Natural killer cell (primary cell): Measurements from ENCODE around the gene MTNR1A. TPM values are rescaled to one million over a fixed set of nuclear protein-coding genes. Genes with fewer than 3 reads are reported as not detected.

Experiments used
- ATAC-seq, 3 donors: fragments of 150-1000 bp in 2 of 3; fragments of 200-7000 bp in 1 of 3; cut with Tn5 transposase; 1 replicate in 1 of 3; 2 replicates in 2 of 3; pipeline ENCODE4 v1.10.0; 2021; ENCODE audit warnings: mild to moderate bottlenecking in 2 of 3, moderate library complexity in 2 of 3
- DNase-seq, 2 donors: peaks; one replicate each; pipeline versions ENCODE4 v3.0.0 to v3.0.0-alpha.2; 2013 to 2021; ENCODE audit warnings: mixed read lengths in 1 of 2
- H3K27ac ChIP-seq: one replicate; pipeline ENCODE4 v1.5.1; 2013; ENCODE audit warnings: mild to moderate bottlenecking, low read length
- H3K27me3 ChIP-seq: one replicate; pipeline ENCODE4 v1.6.1; 2013; ENCODE audit warnings: low read length; ENCODE audit not compliant: control insufficient read depth, insufficient read depth
- H3K36me3 ChIP-seq: one replicate; pipeline ENCODE4 v1.6.1; 2013; ENCODE audit warnings: low read length; ENCODE audit not compliant: control insufficient read depth, insufficient read depth
- H3K4me1 ChIP-seq: one replicate; pipeline ENCODE4 v1.6.1; 2013; ENCODE audit warnings: low read length; ENCODE audit not compliant: control insufficient read depth, insufficient read depth
- H3K4me3 ChIP-seq: one replicate; pipeline ENCODE4 v1.5.1; 2013; ENCODE audit warnings: low read length
- H3K9me3 ChIP-seq: one replicate; pipeline ENCODE4 v1.6.1; 2013; ENCODE audit warnings: low read length; ENCODE audit not compliant: control insufficient read depth, insufficient read depth
- H3K27ac Mint-ChIP-seq, 2 donors: one replicate each; pipeline ENCODE4 v1.8.0; 2022; ENCODE audit warnings: mild to moderate bottlenecking in 2 of 2, mixed read lengths in 2 of 2, moderate library complexity in 1 of 2
- H3K27me3 Mint-ChIP-seq, 2 donors: one replicate each; pipeline ENCODE4 v1.8.0; 2022; ENCODE audit warnings: low read depth in 2 of 2, mixed read lengths in 2 of 2
- H3K36me3 Mint-ChIP-seq: one replicate; pipeline ENCODE4 v1.8.0; 2022; ENCODE audit warnings: mixed read lengths
- H3K4me1 Mint-ChIP-seq, 2 donors: one replicate each; pipeline ENCODE4 v1.8.0; 2022; ENCODE audit warnings: mixed read lengths in 2 of 2
- H3K4me3 Mint-ChIP-seq: one replicate; pipeline ENCODE4 v1.8.0; 2022; ENCODE audit warnings: mild to moderate bottlenecking, moderate library complexity, mixed read lengths
- H3K9me3 Mint-ChIP-seq, 2 donors: one replicate each; pipeline ENCODE4 v1.8.0; 2022; ENCODE audit warnings: mixed read lengths in 2 of 2
- CTCF ChIP-seq: fragments of 200-600 bp; IDR thresholded peaks from one replicate; pipeline ENCODE4 v1.8.0; 2022; ENCODE audit warnings: antibody characterized with exemption
- WGBS: methylation state at CpG from one replicate; pipeline ENCODE4 v1.1.7; 2013; ENCODE audit warnings: missing lambda C conversion rate; ENCODE audit not compliant: insufficient coverage; 5-methylcytosine and 5-hydroxymethylcytosine counted together
- intact Hi-C: fragments of 100-400 bp; cut with micrococcal nuclease; formaldehyde crosslinking; loops from one replicate; pipeline ENCODE4 v1.14.2; 2022
- total RNA-seq, 4 donors: library from RNA; stranded (reverse); fragments of 120-200 nt in 1 of 4; gene quantifications; one replicate each; pipeline versions ENCODE4 v1.2.3 to v1.2.4, GENCODE V29; 2013 to 2022

MTNR1A gene
- total RNA-seq, 3 donors from 2014 or later (not counting 1 experiment from before 2014, with no cell fraction given) = not detected

- Mint-ChIP-seq H3K4me3 (no peak overlapping the region), H3K27me3 (no peaks in the 10 kb centered on the region), H3K9me3 (no peaks in the 10 kb centered on the region), H3K36me3 (no peaks in the 10 kb centered on the region), H3K4me1 (no peaks in the 10 kb centered on the region), H3K27ac (no peak overlapping the region)
- H3K9me3 ChIP-seq = no peaks in the 10 kb centered on the region
- H3K4me1 ChIP-seq = no peaks in the 10 kb centered on the region
- ATAC-seq (no peak), DNase-seq (no peak)
- no peak for TF ChIP-seq CTCF
- H3K4me3 ChIP-seq = no peak overlapping the region
- intact Hi-C loops = no loop called here
- no peaks in the 10 kb centered on the region for H3K27me3 ChIP-seq
- H3K36me3 ChIP-seq = no peaks in the 10 kb centered on the region
- H3K27ac ChIP-seq = no peak overlapping the region
- WGBS = 95% methylated on average over 20 of the region's 20 CpGs
Observed at GRCh38 chr4:186588503-186588902, 33.1 kb upstream of the MTNR1A start.

GRCh38 chr4:186587416-186588018, 32.1 kb upstream of the MTNR1A start:
- peak; percentile 82 for TF ChIP-seq CTCF
- Histone ChIP-seq H3K36me3 (no peaks in the 10 kb centered on the region), H3K27ac (no peak overlapping the region), H3K9me3 (no peaks in the 10 kb centered on the region), H3K4me3 (no peak overlapping the region), H3K27me3 (no peaks in the 10 kb centered on the region), H3K4me1 (no peaks in the 10 kb centered on the region)
- intact Hi-C loops = loop anchor here (1.0 to 2.0 kb wide), 2 partner anchors 291 to 519 kb away; no protein-coding TSS in a partner anchor
- DNase-seq (peak; percentile 25 to 69), ATAC-seq (peak in 2 of 3 donors; percentile 58 to 71)
- no peak overlapping the region for H3K27ac Mint-ChIP-seq
- H3K4me3 Mint-ChIP-seq = no peak overlapping the region
- H3K4me1 Mint-ChIP-seq = no peaks in the 10 kb centered on the region
- peaks cover 0 to 2% of the 10 kb centered on the region in 2 donors for H3K9me3 Mint-ChIP-seq
- no peaks in the 10 kb centered on the region for H3K36me3 Mint-ChIP-seq
- no peaks in the 10 kb centered on the region for H3K27me3 Mint-ChIP-seq
- 33% methylated on average over 2 of the region's 4 CpGs for WGBS

GRCh38 chr4:186586205-186586604, 30.8 kb upstream of the MTNR1A start:
- H3K36me3 Mint-ChIP-seq = no peaks in the 10 kb centered on the region
- Histone ChIP-seq H3K4me3 (no peak overlapping the region), H3K9me3 (no peaks in the 10 kb centered on the region), H3K4me1 (no peaks in the 10 kb centered on the region), H3K27ac (no peak overlapping the region), H3K27me3 (no peaks in the 10 kb centered on the region), H3K36me3 (no peaks in the 10 kb centered on the region)
- H3K27ac Mint-ChIP-seq = no peak overlapping the region
- no peak for TF ChIP-seq CTCF
- ATAC-seq (no peak), DNase-seq (no peak)
- intact Hi-C loops = loop anchor here (2.0 kb wide), 1 partner anchor 289 kb away; no protein-coding TSS in a partner anchor
- no peaks in the 10 kb centered on the region for H3K27me3 Mint-ChIP-seq
- H3K4me1 Mint-ChIP-seq = no peaks in the 10 kb centered on the region
- 76% methylated on average over 8 of the region's 8 CpGs for WGBS
- H3K9me3 Mint-ChIP-seq = peaks cover 0 to 4% of the 10 kb centered on the region in 2 donors
- no peak overlapping the region for H3K4me3 Mint-ChIP-seq

GRCh38 chr4:186584912-186585311, 29.5 kb upstream of the MTNR1A start:
- H3K27ac Mint-ChIP-seq = no peak overlapping the region
- H3K27ac ChIP-seq = no peak overlapping the region
- ATAC-seq (no peak), DNase-seq (no peak)
- 87% methylated on average over 6 of the region's 6 CpGs for WGBS
- intact Hi-C loops = no loop called here
- no peaks in the 10 kb centered on the region for H3K27me3 Mint-ChIP-seq
- no peak overlapping the region for H3K4me3 ChIP-seq
- no peaks in the 10 kb centered on the region for H3K9me3 ChIP-seq
- no peaks in the 10 kb centered on the region for H3K4me1 ChIP-seq
- no peaks in the 10 kb centered on the region for H3K27me3 ChIP-seq
- no peak overlapping the region for H3K4me3 Mint-ChIP-seq
- H3K9me3 Mint-ChIP-seq = peaks cover 0 to 4% of the 10 kb centered on the region in 2 donors
- H3K36me3 Mint-ChIP-seq = no peaks in the 10 kb centered on the region
- H3K36me3 ChIP-seq = no peaks in the 10 kb centered on the region
- TF ChIP-seq CTCF = no peak
- no peaks in the 10 kb centered on the region for H3K4me1 Mint-ChIP-seq
